Stimulated activated CD8-positive, alpha-beta memory T cell treated with anti-CD3 and anti-CD28 coated beads, Interleukin-4, amount 100 ng/mL, for 1 hour (primary cell): ENCODE data around the gene HSPG2.
"Not testable (repeated sequence)": the region's sequence is repeated elsewhere in the genome, so short reads cannot be mapped to it uniquely, and the experiment has no call there.

Experiments
- DNase-seq, 2 donors: peaks; one replicate each; pipeline ENCODE4 v3.0.0-alpha.2; 2020; ENCODE audit warnings: low read depth in 2 of 2, low spot score in 1 of 2

Gene HSPG2

DNA sequence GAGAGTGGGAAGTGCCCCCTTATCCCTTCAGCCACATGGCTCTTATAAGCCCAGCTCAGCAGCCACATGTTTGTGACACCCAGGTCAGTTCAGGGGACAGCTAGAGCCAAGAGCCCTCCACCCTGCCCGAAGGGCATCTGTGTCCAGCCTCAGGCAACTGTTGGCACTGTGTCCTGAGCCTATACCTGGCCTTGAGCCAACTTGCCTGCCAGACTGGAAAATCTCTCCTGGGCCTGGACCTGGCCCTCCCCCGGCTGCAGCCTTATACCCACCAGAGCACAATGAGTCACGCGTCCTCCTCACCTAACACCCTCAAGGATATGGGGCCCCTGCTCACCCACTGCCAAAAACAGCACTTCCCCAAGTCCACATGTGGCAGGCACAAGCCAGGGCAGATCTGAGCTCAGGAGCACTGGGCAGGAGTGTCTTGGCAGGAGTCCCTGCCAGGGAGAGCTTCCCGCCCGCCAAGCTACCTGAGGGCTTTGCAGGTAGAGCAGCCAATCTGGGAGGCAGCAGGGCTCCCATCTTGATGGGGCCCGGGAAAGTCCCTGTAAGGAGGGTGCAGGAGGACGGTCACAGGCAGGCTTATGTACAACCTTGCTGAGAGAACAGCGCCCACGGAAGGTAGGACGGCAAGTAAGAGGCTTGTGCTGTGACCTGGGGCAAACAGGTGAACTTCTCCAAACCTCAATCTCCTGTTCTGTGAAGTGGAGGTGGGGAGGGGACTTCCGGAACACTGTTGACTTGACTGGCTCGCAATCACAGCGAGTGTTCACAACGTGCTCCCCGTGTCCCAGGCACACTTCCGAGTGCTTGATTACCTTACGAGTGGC lies 19.8 kb upstream of the HSPG2 start:
- no peak for DNase-seq

DNA sequence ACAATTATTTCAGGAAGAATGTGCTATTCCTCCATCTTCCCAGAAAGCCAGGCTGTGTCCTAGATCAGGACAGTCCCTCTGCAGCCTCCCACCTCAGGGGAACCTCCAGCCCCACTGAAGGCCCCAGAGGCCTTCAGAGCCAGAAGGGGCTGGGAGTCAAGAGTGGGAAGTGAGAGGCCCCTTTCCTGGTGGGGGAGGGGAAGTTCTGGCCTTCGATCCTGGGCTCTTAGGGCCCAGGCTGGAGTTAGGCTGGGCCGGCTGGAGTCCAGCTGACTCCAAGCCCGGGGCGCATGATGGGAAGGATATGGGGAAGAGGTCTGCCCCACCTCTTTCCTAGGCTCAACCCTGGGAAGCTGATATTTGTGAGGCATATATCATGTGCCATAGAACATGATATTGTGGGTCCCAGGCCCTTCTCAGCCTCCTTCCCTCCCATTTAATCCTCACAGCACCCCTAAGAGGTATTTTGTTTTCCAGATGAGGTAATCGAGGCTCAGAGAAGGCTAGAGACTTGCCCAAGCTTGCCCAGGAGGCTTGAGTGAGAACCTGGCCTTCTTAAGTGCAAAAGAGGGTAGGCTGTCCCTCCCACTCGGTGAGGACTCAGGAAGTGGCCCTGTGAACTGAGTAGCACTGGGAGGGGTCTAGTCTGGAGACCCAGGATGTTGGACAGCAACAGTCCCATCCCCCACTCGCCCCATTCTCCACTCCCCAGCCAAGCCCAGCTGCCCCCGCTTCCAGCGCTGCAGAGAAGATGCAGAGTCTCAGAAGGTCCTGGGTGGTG lies 18.6 kb upstream of the HSPG2 start:
- no peak for DNase-seq

- DNase-seq = no peak
Measured at GRCh38 chr1:21955058-21955457, 17.9 kb upstream of the HSPG2 start.

DNA sequence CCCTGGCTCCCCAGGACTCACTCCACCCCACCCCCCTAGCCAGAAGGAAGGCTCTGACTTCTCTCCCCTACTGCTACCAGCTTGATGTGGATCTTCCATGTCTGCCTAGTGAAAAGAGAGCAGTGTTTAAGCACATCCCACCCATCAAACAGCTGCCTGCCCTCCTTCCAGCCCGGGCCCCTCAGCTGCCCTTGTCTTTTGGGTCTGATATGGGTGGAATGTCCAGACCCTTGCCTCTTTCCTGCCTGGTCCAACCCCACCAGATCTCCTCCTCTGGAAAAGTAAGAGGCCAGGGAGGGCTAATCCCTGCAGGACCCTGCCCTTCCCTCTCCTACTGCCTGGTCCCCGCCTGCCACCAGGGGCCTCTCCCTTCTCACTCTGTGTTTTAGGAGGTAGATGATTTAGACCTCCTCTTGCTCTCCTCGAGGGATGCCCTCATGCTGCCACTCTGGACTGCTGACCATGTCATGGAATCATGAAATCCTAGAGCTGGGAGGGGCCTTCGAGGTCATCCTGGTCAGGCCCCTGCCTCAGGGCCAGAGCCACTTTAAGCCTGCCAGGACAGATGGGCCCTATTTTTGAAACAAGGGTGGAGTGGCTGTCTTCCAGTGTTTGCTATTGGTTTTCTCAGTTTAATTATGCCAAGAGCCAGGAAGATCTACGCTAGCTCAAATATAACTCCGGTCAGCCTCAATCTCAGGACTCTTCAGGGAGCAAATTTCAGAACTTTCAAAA lies 15.8 kb upstream of the HSPG2 start:
- no peak for DNase-seq

DNA sequence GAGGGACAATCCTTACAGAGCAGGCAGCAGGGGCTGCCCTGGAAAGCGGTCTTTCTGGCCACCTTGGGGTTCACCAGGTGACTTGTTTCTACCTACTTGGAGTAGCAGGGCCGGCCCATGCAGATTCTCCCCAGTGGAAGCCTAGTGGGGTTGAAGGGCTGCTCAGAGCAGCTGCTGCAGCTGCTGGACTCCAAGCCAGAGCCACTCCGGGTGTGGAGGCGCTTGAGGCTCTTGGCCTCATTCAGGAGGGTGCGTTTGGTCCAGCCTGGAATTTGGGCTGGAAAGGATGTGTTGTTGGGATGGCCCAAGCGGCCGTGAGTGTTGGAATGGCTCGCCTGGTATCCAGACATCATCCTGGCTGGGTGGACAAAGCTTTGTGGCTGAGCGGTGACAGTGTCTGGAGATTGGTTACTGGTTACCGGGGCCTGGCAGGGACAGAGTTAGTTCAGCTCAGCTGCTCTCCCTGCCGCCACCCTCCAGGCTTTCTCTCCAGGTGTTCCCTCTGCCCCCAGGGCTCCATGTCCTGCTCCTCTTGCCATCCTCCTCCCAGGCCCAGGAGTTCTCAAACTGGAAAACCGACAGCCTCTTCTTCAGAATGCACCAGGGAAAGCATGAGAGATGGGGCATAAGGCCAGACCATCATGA lies 14.2 kb upstream of the HSPG2 start:
- DNase-seq = no peak

- no peak for DNase-seq
Measured at GRCh38 chr1:21950734-21951133, 13.6 kb upstream of the HSPG2 start.

DNA sequence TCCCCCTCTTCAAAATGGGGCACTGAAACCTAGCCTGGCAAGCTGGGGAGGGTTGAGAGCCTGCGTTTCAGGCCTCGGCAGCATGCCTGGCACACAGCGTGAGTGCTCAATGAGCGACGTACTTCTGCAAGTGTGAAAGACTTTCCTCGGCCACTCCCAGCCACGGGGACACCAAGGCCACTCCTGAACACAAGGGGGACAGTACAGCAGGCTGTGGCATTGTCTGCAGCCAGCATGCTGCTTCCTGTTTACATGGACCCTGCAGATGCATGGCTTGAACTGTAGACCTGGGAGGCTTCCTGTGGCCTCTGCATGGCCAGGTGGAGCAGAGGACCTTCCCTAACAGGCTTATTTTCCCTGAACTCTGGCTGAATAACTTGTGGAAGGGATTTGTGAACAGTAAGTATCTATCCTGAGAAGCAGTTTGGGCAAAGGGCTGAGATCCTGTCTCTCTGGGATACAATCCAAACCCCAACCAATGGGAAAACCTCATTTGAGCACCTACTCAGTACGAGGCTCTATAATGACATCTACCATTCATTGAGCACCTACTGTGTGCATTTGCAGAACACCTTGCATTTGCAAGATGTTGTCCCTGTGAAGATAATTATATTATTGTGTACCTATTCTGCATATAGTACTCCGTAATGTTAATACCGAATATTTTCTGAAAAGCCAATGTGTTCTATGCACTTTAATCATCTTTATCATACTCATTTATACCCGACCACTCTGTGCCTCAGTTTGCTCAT lies 9.9 kb upstream of the HSPG2 start:
- no peak for DNase-seq

- DNase-seq = no peak
Measured at GRCh38 chr1:21944733-21945073, 7.6 kb upstream of the HSPG2 start.

- DNase-seq = not testable (repeated sequence)
Measured at GRCh38 chr1:21942959-21943640, 6.0 kb upstream of the HSPG2 start.

DNA sequence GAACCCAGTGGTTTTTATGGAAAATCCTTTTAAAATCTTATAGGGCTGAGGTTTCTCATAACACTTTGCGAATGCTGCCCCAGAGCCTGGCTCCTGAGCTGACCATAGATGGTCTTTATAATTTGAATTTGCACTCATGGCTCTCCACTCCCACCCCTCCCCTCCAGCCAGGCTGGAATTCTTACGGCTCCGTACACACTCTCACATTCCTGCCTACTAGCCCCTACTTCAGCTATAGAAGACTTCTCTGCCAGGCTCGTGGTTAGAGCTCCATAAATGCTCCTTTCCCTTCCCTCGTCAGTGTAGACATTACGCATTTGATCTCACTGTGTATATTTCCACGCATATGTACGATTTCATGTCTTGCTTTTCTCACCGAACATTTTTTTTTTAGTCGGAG lies 5.4 kb upstream of the HSPG2 start:
- no peak for DNase-seq

DNA sequence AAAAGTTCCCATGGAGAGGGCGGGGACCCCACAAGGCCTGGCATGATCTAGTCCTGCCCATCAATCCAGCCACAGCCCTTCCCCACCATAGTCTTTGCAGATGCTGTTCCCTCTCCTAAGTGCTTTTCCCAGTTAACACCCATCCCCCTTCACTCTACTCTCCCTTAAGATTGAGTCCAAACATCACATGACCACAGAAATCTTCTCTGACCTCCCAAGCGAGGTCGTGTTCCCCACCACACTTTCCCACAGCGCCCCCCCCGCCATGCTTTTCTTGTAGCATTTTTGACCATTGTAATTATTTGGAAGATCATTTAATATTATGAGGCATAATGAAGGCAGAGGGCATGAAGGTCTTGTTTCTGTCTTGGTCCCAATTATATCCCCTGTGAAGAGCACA lies 4.3 kb upstream of the HSPG2 start:
- no peak for DNase-seq

DNA sequence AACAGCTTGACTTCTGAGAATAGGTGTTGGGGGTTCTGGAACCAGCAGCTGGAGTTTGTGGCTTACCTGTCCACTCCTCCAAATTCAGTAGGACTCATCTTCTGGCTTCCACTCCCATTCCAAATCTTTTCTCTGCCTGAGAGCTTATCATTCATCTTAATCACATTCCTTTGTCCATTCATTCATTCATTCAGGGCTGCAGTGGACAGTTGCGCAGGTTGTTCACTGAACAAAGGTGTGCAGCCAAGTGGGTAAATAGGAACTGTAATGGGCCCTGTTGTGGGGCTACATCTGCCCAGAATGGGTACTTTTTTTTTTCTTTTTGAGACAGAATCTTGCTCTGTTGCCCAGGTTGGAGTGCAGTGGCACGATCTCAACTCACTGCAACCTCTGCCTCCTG lies 3.4 kb upstream of the HSPG2 start:
- DNase-seq = no peak

DNA sequence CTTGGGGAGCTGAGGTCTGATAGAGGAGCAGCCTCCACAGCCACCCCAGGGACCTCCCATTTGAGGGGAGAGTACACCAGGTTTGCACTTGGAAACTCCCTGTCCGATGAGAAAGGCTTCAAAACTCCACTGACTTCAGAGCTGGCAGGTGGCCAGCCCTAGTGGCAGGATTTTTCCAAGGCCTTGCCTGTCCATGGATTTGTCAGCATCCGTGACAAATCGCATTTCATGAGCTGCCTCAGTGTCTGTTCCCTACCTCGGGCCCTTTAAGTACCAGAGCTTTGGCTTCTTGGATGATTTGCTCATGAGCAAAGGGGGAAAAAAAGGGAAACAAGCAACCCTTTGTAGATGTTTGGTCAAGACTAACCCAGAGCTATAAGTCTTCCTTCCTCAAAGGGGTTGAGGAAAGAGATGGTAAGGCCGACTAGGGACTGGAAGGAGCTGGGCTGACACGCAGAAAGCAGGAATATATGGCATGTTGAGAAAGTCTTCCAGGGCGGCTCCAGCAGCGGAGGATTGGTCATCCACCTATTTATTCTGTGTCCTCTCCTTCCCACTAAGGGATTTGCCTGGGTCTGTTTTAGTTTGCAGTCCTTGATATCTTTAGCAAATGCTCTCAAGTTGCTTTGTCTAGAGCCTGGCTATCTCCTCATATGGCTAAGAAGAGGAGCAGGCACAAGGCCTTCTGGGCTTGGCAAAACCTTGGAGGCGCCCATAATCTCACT lies 2.7 kb upstream of the HSPG2 start:
- no peak for DNase-seq

DNA sequence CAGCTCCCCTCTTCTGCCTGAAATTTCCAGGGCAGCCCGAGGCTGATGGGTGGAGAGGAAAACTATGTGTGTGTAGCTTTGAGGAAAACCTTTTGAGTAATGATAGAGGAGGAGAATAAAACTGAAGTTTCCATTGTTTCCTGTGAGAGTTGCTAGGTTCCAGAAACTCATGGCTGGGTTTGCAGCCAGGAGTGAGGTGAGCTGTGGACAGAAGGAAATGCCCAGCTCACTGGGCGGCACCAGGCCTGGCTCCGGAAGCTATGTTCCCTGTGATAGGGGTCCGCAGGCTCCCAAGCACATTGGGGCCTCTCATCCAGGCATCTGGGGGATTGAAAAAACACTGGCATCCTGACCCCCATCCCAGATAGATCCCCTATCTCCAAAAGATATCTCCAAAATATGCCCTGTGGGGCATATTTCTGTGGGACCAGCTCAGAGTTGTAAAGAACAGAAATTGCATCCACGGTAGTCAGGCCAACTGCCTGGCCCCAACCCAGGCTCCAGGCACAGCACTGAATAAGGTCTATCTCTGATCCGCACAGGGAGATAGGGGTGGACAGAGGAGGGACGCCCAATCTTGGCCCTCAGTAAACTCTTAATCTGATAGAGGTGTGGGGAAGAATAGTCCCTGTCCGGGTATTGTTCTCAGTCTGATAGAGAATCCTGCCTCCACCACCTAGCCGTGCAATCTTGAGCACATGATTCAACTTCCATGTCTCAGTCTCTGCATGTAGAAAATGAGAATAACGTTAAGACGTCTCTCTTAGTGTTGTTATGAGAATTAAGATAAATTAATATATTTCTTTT lies 1.8 kb upstream of the HSPG2 start:
- DNase-seq = no peak

DNA sequence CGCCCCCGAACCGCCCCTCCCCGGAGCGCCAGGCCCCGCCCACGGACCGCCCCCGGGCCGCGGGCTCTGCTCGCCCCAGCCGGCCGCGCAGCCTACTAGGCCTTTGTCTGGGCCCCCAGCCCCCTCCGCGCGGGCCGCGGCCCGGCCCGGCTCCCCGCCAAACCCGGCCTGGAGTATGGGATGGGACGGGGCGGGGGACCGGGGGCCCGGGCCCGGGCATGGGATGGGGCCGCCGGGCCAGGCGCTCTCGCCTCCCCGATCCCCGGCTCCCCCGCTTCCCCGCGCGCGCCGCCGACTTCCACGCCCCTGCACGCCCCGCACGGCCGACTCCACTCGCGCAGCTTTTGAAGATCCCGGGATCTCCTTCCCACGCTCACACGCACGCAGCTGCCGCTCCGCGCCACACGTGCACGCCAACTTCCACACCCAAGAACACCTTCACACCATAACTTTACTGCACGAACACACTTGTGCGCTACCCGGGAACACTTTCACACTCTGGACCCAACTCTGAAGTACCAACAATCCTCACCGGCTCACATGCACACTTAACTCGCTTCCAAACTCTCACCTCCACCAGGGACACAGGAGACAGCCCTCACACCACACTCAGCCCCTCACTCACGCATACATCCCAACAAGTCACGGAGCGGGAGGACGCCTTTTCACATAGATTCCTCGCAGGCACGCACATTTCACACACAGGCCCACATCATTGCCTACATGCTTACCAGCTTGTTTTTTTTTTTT lies 437 bp upstream of the HSPG2 start:
- peak; percentile 27 to 35 for DNase-seq

GRCh38 chr1:21936366-21937031 lies 611 bp downstream of the HSPG2 start:
- no peak for DNase-seq

GRCh38 chr1:21935891-21936365 lies 1.2 kb downstream of the HSPG2 start:
- no peak for DNase-seq
